ENCODE results near the gene ANKRD33.

ANKRD33 gene

GRCh38 chr12:51870504-51870903 is 17.4 kb upstream of the ANKRD33 start:
- peak overlapping the region; percentile 50 to 72 (median 54) for H3K4me3 Mint-ChIP-seq
- no peaks in the 10 kb centered on the region for H3K9me3 Mint-ChIP-seq
- H3K4me1 Mint-ChIP-seq: peaks cover 77% of the 10 kb centered on the region
- TF ChIP-seq, protein P1, sequence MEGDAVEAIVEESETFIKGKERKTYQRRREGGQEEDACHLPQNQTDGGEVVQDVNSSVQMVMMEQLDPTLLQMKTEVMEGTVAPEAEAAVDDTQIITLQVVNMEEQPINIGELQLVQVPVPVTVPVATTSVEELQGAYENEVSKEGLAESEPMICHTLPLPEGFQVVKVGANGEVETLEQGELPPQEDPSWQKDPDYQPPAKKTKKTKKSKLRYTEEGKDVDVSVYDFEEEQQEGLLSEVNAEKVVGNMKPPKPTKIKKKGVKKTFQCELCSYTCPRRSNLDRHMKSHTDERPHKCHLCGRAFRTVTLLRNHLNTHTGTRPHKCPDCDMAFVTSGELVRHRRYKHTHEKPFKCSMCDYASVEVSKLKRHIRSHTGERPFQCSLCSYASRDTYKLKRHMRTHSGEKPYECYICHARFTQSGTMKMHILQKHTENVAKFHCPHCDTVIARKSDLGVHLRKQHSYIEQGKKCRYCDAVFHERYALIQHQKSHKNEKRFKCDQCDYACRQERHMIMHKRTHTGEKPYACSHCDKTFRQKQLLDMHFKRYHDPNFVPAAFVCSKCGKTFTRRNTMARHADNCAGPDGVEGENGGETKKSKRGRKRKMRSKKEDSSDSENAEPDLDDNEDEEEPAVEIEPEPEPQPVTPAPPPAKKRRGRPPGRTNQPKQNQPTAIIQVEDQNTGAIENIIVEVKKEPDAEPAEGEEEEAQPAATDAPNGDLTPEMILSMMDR (IDR thresholded peaks at IDR 0.05; ENCODE audit: unreplicated experiment in 3 of 3): no peak
- peaks cover 33% of the 10 kb centered on the region for H3K27me3 Mint-ChIP-seq (ENCODE audit: low read depth)
- H3K36me3 Mint-ChIP-seq (ENCODE audit: low read depth): no peaks in the 10 kb centered on the region
- H3K27ac Mint-ChIP-seq: peak overlapping the region; percentile 42 to 82 (median 80)

DNA sequence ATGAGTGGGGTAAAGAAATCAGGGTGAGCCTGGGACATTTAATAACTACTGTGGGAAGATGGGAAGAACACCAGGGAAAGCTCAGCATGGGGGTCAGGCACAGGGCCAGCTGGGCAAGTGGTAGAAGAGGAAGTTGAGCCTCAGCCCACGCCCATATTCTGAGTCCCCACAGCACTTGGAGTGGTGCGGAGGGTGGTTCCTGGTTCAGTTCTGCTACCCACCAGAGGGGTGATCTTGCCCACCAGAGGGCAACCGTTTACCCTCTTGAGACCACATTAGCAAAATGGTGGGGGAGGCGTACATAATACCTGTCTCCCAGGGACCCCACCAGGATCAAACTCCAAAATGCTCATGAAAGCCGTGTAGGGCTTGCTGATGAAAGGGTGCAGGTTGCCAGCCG is 16.8 kb upstream of the ANKRD33 start:
- TF ChIP-seq, protein P1 (IDR thresholded peaks at IDR 0.05; ENCODE audit: unreplicated experiment in 3 of 3): no peak
- Mint-ChIP-seq H3K4me3 (peak overlapping the region in 1 of 3 experiments; percentile 13), H3K9me3 (no peaks in the 10 kb centered on the region), H3K27ac (peak overlapping the region; percentile 32 to 82 (median 42)), H3K4me1 (peaks cover 71% of the 10 kb centered on the region), H3K36me3 (ENCODE audit: low read depth) (no peaks in the 10 kb centered on the region), H3K27me3 (ENCODE audit: low read depth) (peaks cover 36% of the 10 kb centered on the region)

DNA sequence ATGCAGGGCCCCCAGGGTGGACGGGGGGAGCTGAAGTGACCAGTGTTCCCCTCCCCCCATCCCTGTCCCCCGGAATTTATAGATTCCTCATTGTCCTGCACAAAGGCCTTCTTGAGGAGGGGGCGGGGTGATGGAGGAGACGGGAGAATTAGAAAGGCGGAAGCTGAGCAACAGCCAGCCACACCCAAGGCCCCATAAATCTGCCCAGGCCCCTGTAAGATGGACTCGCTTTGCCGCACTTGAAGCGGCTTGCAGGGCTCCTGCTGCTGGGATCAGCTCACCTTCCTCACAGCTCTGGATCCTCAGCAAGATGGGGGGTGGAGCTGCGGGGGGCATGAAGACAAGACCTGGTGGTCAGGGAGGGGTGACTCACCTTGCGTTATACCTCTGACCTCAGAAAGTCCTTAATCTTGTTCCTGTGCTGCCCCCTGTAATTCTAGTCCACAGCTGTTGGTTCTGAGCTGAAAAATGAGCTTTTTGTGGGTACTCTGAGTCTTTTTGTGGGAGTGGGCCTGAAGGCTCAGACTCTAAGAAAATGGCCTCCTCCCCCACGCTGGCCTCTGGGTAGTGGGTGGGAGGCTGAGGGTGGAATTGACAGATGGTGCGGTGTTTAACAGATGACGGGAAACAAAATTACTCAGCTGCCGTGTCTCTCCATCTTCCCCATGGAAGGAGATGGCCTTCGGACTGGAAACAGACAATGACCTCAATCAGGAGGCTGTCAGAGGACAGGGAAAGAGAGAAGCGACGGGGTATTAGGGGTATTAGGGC is 15.8 kb upstream of the ANKRD33 start:
- no peaks in the 10 kb centered on the region for H3K9me3 Mint-ChIP-seq

DNA sequence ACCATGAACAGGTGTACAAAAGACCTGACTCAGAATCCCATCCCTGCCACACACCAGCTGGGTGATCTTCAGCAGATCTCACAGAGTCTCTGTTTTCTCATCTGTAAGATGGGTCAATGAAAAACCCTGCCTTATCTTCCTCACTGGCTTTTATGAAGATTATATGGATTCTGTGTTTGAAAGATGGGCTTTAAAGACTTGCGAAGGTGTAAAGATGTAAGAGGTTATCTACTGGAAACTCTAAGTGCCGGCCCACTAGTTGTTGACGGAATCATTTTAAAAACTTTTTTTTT is 15.3 kb upstream of the ANKRD33 start:
- TF ChIP-seq, protein P1 (IDR thresholded peaks at IDR 0.05; ENCODE audit: unreplicated experiment in 3 of 3): no peak
- Mint-ChIP-seq H3K27me3 (ENCODE audit: low read depth) (peaks cover 31% of the 10 kb centered on the region), H3K27ac (no peak overlapping the region), H3K9me3 (no peaks in the 10 kb centered on the region), H3K4me1 (peaks cover 60% of the 10 kb centered on the region), H3K4me3 (no peak overlapping the region), H3K36me3 (ENCODE audit: low read depth) (no peaks in the 10 kb centered on the region)

More for the DNA sequence above, 15.8 kb upstream of the ANKRD33 start:
- Mint-ChIP-seq H3K4me1 (peaks cover 65% of the 10 kb centered on the region), H3K27me3 (ENCODE audit: low read depth) (peaks cover 34% of the 10 kb centered on the region), H3K27ac (no peak overlapping the region), H3K4me3 (no peak overlapping the region), H3K36me3 (ENCODE audit: low read depth) (no peaks in the 10 kb centered on the region)
- TF ChIP-seq, protein P1 (IDR thresholded peaks at IDR 0.05; ENCODE audit: unreplicated experiment in 3 of 3): no peak

GRCh38 chr12:51873251-51873994 is 14.5 kb upstream of the ANKRD33 start:
- Mint-ChIP-seq H3K4me1 (peaks cover 53% of the 10 kb centered on the region), H3K27me3 (ENCODE audit: low read depth) (peaks cover 24% of the 10 kb centered on the region), H3K36me3 (ENCODE audit: low read depth) (no peaks in the 10 kb centered on the region), H3K9me3 (no peaks in the 10 kb centered on the region), H3K27ac (no peak overlapping the region), H3K4me3 (no peak overlapping the region)
- TF ChIP-seq, protein P1 (IDR thresholded peaks at IDR 0.05; ENCODE audit: unreplicated experiment in 3 of 3): no peak
